ENCODE results near the gene PARD6A. TPM values are rescaled to one million over a fixed set of nuclear protein-coding genes. Genes with fewer than 3 reads are reported as not detected.

PARD6A gene
- total and polyA plus RNA-seq, 2 of the 13 experiments (the other 11 are each of a cell fraction or from before 2014, with no cell fraction given): 3.5 to 4.3 TPM

DNA sequence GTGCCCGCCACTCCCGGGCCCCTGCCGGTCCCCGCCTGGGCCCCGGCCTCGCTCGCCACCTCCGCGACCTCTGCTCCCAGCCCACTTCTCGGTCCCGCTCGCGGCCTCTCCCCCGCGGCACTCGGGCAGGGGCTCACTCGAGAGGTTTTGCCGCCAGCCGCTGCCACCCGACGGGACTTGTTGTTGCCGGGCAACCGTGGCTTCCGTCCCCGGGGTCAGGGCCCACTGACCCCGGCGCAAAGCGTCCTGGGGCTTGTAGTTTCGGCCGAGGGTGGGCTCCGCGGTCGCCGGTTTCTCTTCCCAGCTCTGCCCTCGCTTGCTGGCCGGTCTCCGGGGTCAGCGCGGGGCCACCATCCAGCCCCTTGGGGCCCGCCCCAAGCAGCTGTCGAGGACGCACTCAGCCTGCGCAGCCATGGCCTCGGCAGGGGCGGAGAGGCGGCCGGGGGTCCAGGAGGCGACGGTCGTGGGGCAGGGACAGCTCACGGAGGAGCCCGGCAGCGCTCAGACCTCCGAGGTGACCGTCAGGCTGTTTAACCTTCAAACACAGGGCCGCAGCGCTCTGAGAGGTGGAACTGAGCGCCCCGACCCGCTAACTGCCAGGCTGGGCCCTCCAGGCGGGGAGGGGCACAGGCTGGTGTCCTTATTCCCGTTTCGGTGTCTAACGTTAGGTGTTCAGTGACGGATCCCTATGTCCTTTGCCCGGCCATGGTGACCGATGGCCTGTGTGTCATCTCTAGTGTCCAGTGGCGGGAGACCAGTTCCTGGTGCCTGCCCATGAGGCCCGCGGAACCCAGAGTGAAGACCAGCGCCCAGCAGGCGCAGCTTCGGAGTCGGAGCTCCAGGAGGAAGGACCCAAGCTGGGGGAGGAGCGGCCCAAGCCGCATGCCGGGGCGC is 6.0 kb downstream of the PARD6A start, which contains the start of the genes C16orf86 and ENKD1 (continued):
- TF ChIP-seq KDM2A (CRISPR knock-in tag; IDR thresholded peaks at IDR 0.05; ENCODE audit: borderline replicate concordance, low read depth) (peak; percentile 75; the same call in 1 of the 2 replicates), GATAD2A (CRISPR knock-in tag; IDR thresholded peaks at IDR 0.05) (no peak), GATAD1 (CRISPR knock-in tag; IDR thresholded peaks at IDR 0.05) (peak; percentile 79; the same call in 1 of the 2 replicates), FOSL1 (CRISPR knock-in tag; IDR thresholded peaks at IDR 0.05; ENCODE audit: borderline replicate concordance) (0 out of 2 replicates have a peak, but pooled peaks have one; percentile 31), TAF15 (IDR thresholded peaks at IDR 0.05; ENCODE audit: low read depth, low read length, poor library complexity, severe bottlenecking) (no peak), ELF3 (CRISPR knock-in tag; IDR thresholded peaks at IDR 0.05) (peak; percentile 19; the same call in 1 of the 2 replicates), CEBPG (CRISPR knock-in tag; IDR thresholded peaks at IDR 0.05) (peak; percentile 28; the same call in 1 of the 2 replicates), ZNF510 (CRISPR knock-in tag; IDR thresholded peaks at IDR 0.05; ENCODE audit: low read depth) (no peak), ZSCAN22 (CRISPR knock-in tag; IDR thresholded peaks at IDR 0.05) (no peak), ZNF431 (CRISPR knock-in tag; IDR thresholded peaks at IDR 0.05; ENCODE audit: borderline replicate concordance, low read depth) (0 out of 2 replicates have a peak, but pooled peaks have one; percentile 30), SNAPC2 (CRISPR knock-in tag; IDR thresholded peaks at IDR 0.05) (no peak), ZNF101 (CRISPR knock-in tag; IDR thresholded peaks at IDR 0.05; ENCODE audit: borderline replicate concordance, low read depth) (no peak), REPIN1 (CRISPR knock-in tag; IDR thresholded peaks at IDR 0.05; ENCODE audit: borderline replicate concordance, low read depth) (no peak), ZNF451 (CRISPR knock-in tag; IDR thresholded peaks at IDR 0.05) (peak; percentile 6; the same call in 1 of the 2 replicates)
- TF ChIP-seq, protein P1, sequence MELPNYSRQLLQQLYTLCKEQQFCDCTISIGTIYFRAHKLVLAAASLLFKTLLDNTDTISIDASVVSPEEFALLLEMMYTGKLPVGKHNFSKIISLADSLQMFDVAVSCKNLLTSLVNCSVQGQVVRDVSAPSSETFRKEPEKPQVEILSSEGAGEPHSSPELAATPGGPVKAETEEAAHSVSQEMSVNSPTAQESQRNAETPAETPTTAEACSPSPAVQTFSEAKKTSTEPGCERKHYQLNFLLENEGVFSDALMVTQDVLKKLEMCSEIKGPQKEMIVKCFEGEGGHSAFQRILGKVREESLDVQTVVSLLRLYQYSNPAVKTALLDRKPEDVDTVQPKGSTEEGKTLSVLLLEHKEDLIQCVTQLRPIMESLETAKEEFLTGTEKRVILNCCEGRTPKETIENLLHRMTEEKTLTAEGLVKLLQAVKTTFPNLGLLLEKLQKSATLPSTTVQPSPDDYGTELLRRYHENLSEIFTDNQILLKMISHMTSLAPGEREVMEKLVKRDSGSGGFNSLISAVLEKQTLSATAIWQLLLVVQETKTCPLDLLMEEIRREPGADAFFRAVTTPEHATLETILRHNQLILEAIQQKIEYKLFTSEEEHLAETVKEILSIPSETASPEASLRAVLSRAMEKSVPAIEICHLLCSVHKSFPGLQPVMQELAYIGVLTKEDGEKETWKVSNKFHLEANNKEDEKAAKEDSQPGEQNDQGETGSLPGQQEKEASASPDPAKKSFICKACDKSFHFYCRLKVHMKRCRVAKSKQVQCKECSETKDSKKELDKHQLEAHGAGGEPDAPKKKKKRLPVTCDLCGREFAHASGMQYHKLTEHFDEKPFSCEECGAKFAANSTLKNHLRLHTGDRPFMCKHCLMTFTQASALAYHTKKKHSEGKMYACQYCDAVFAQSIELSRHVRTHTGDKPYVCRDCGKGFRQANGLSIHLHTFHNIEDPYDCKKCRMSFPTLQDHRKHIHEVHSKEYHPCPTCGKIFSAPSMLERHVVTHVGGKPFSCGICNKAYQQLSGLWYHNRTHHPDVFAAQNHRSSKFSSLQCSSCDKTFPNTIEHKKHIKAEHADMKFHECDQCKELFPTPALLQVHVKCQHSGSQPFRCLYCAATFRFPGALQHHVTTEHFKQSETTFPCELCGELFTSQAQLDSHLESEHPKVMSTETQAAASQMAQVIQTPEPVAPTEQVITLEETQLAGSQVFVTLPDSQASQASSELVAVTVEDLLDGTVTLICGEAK (IDR thresholded peaks at IDR 0.05): no peak
- TF ChIP-seq, protein P1 (CRISPR knock-in tag; IDR thresholded peaks at IDR 0.05): no peak; the same call in 1 of the 2 replicates
- TF ChIP-seq, protein P2, sequence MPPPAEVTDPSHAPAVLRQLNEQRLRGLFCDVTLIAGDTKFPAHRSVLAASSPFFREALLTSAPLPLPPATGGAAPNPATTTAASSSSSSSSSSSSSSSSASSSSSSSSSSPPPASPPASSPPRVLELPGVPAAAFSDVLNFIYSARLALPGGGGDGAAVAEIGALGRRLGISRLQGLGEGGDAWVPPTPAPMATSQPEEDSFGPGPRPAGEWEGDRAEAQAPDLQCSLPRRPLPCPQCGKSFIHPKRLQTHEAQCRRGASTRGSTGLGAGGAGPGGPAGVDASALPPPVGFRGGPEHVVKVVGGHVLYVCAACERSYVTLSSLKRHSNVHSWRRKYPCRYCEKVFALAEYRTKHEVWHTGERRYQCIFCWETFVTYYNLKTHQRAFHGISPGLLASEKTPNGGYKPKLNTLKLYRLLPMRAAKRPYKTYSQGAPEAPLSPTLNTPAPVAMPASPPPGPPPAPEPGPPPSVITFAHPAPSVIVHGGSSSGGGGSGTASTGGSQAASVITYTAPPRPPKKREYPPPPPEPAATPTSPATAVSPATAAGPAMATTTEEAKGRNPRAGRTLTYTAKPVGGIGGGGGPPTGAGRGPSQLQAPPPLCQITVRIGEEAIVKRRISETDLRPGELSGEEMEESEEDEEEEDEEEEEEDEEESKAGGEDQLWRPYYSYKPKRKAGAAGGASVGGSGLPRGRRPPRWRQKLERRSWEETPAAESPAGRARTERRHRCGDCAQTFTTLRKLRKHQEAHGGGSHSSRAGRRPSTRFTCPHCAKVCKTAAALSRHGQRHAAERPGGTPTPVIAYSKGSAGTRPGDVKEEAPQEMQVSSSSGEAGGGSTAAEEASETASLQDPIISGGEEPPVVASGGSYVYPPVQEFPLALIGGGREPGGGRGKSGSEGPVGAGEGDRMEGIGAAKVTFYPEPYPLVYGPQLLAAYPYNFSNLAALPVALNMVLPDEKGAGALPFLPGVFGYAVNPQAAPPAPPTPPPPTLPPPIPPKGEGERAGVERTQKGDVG (CRISPR knock-in tag; IDR thresholded peaks at IDR 0.05; ENCODE audit: borderline replicate concordance): no peak

Measured in HepG2 (cell line).